GM18951 (cell line): ENCODE data around the gene DHH.

Experiments
- POLR2A ChIP-seq: IDR thresholded peaks from 4 replicates; pipeline ENCODE4 v1.6.1; 2011; ENCODE audit warnings: mild to moderate bottlenecking; ENCODE audit not compliant: insufficient read length, insufficient read depth; ENCODE audit errors: extremely low read depth
- in situ Hi-C: fragments of 300-500 bp; cut with MboI; formaldehyde crosslinking; loops from one replicate; pipeline ENCODE4 v1.12.0; 2022; ENCODE audit warnings: low sequenced_read_pairs, mixed read lengths, inconsistent platforms; ENCODE audit not compliant: unreplicated experiment

DHH gene

DNA sequence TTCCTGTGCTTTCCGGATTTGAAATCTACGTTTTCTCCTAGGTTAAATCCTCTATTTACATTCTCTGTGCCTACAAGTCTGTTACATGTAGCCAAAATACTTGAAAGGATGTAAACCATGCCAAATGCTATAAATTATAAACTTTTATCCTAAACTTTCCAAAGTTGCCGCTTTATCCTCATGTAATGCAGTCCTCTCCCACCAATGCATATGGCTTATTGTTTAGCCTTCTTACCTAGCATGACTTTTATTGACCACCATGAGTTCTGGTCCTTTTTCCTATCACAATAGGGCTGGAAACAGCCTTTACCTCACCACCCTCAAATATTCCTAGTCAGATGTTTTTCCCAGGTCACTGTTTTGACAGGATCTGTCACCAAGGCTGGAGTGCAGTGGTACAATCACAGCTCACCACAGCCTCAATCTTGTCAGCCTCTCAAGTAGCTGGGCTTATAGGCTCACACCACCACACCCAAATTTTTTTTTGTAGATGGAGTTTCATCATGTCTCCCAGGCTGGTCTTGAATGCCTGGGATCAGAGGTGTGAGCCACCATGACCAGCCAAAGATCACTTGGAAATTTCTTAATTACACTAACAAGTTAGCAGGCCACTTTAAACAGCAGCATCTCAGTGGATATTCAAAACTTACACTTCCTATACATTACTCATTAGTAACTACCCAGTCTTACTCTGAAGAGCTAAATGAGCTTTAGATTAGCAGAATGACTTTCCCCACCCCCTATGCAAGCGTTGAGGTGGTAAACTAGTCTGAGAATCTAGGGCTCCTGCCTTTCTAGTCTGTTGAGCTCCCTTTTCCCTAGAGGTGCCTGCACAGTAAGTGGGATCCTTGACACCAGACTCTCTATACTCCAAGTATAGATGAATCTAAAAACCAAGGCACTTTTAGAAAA is 32.5 kb upstream of the DHH start:
- peak; percentile 39 for TF ChIP-seq POLR2A
- in situ Hi-C loops, result no loop called here

- TF ChIP-seq POLR2A, result no peak
- in situ Hi-C loops, result no loop called here
Measured at GRCh38 chr12:49121047-49121696, 26.6 kb upstream of the DHH start.

DNA sequence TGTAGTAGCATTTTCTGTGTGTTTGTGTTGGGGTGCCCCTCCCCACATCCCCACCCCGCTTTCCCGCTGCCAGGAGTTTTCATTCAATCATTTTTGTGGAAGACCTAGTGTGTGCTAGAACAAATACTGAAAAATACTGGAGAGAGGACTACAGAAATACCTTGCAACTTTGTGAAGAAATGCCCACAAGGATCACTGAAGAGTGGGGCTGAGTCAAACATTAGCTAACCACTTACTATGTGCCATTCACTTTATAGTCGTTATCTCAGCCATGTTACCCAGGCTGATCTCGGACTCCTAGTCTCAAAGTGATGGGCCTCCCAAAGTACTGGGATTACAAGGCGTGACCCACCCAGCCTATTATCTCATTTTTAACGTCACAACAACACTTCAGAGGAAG is 16.6 kb upstream of the DHH start:
- in situ Hi-C loops, result no loop called here
- no peak for TF ChIP-seq POLR2A

- in situ Hi-C loops, result no loop called here
- TF ChIP-seq POLR2A, result peak; percentile 80
Measured at GRCh38 chr12:49110464-49111155, 16.0 kb upstream of the DHH start, which contains the start of gene LMBR1L. Gene LMBR1L, minus strand, starts transcription at chr12:49110847. Its CDS starts 292 bp downstream, at chr12:49110555.

GRCh38 chr12:49109641-49110463 is 15.3 kb upstream of the DHH start:
- in situ Hi-C loops, result no loop called here
- TF ChIP-seq POLR2A, result no peak

GRCh38 chr12:49108958-49109404 is 14.4 kb upstream of the DHH start:
- in situ Hi-C loops, result no loop called here
- no peak for TF ChIP-seq POLR2A

GRCh38 chr12:49105504-49106084 is 11.0 kb upstream of the DHH start:
- in situ Hi-C loops, result no loop called here
- no peak for TF ChIP-seq POLR2A

GRCh38 chr12:49104822-49105221 is 10.2 kb upstream of the DHH start:
- TF ChIP-seq POLR2A, result no peak
- in situ Hi-C loops, result no loop called here

- no peak for TF ChIP-seq POLR2A
- in situ Hi-C loops, result no loop called here
Measured at GRCh38 chr12:49100380-49100779, 5.8 kb upstream of the DHH start.

DNA sequence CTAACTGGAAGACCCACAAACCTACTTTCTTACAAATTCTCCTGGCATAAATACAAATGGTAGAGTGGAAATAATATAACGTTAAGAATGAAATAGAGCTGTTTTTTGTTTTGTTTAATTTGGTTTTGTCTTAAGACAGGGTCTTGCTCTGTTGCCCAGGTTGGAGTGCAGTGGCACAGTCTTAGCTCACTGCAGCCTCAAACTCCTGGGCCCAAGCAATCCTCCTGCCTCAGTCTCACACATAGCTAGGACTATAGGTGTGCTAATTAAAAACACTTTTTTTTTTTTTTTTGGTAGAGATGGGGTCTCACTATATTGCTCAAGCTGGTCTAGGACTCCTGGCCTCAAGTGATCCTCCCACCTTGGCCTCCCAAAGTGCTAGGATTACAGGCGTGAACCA is 4.1 kb upstream of the DHH start:
- TF ChIP-seq POLR2A, result no peak
- in situ Hi-C loops, result no loop called here

- in situ Hi-C loops, result no loop called here
- TF ChIP-seq POLR2A, result no peak
Measured at GRCh38 chr12:49098035-49098451, 3.4 kb upstream of the DHH start.

DNA sequence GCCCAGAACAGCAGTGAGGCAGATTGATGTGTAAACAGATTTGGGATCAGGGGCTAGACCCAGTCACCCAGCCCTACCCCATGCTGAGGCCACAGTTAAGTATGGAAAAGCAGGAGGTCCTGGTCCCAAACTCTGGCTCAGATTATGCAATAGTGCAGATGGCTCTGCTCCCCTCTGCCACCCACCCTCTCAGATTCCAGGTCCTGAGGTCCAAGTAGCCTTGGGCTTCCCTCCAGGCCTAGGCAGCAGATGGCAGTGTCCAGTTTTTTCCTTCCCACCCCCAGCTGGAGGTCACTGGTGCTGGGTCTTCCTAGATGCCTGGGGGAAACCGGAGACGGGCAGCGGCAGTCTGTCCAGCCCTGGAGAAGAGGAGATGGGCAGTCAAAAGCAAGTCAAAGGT is 2.8 kb upstream of the DHH start:
- no peak for TF ChIP-seq POLR2A
- in situ Hi-C loops, result no loop called here
